NCI-H510A (cell line): ENCODE data around the gene HOXC5.
A peak's percentile ranks its signal among the peaks of the same experiment; 100 is the strongest.

Source experiments
- DNase-seq: peaks from one replicate; lab custom pipeline; 2025; lab: John Stamatoyannopoulos, UW

Gene HOXC5

GRCh38 chr12:54006559-54007220, 26.2 kb upstream of the HOXC5 start:
- DNase-seq: no peak

- DNase-seq: no peak
These were observed 25.2 kb upstream of the HOXC5 start for GRCh38 chr12:54007538-54008259.

GRCh38 chr12:54008260-54008552, 24.6 kb upstream of the HOXC5 start:
- DNase-seq: no peak

- no peak for DNase-seq
These were observed 23.4 kb upstream of the HOXC5 start for GRCh38 chr12:54009171-54010052.

GRCh38 chr12:54010053-54010971, 22.5 kb upstream of the HOXC5 start:
- DNase-seq: no peak

- no peak for DNase-seq
These were observed 21.7 kb upstream of the HOXC5 start for GRCh38 chr12:54010972-54011664.

GRCh38 chr12:54011665-54012532, 21.0 kb upstream of the HOXC5 start:
- no peak for DNase-seq

GRCh38 chr12:54012631-54013409, 20.0 kb upstream of the HOXC5 start:
- no peak for DNase-seq

- no peak for DNase-seq
These were observed 18.4 kb upstream of the HOXC5 start for GRCh38 chr12:54014377-54015017.

GRCh38 chr12:54015018-54015931, 17.6 kb upstream of the HOXC5 start:
- no peak for DNase-seq

GRCh38 chr12:54016051-54016450, 16.8 kb upstream of the HOXC5 start:
- no peak for DNase-seq

- no peak for DNase-seq
These were observed 16.3 kb upstream of the HOXC5 start for GRCh38 chr12:54016478-54016964.

GRCh38 chr12:54017027-54017788, 15.6 kb upstream of the HOXC5 start:
- peak; percentile 52 for DNase-seq

- DNase-seq: peak; percentile 88
These were observed 14.9 kb upstream of the HOXC5 start for GRCh38 chr12:54017878-54018467.

- DNase-seq: no peak
These were observed 14.3 kb upstream of the HOXC5 start for GRCh38 chr12:54018468-54018984.

GRCh38 chr12:54019091-54019811, 13.6 kb upstream of the HOXC5 start:
- no peak for DNase-seq
